A549 (cell line): ENCODE measurements around the gene XPO4.

Experiments used
- CBX2 ChIP-seq: fragments of 200-600 bp; sonication (generic); IDR thresholded peaks from 2 replicates; pipeline ENCODE4 v1.6.1; 2016; ENCODE audit warnings: low read depth, mild to moderate bottlenecking, borderline replicate concordance
- CTCF ChIP-seq: fragments of >200 bp; sonication (Bioruptor Twin); formaldehyde crosslinking; IDR thresholded peaks from 3 replicates; pipeline ENCODE4 v1.5.1; 2016
- JUNB ChIP-seq: fragments of >200 bp; sonication (Bioruptor Twin); formaldehyde crosslinking; IDR thresholded peaks from 2 replicates; pipeline ENCODE4 v1.6.1; 2016
- POLR2A ChIP-seq: IDR thresholded peaks from 2 replicates; pipeline ENCODE4 v1.6.1; 2012; ENCODE audit warnings: mild to moderate bottlenecking, low read length
- TP53 ChIP-seq: fragments of 250-450 bp; sonication (Bioruptor Pico); IDR thresholded peaks from 2 replicates; pipeline ENCODE4 v1.5.0; 2021; ENCODE audit warnings: mild to moderate bottlenecking, moderate library complexity
- TF ChIP-seq, protein P1 (sequence below): IDR thresholded peaks from 2 replicates; pipeline ENCODE4 v1.6.1; 2012

- TF ChIP-seq JUNB, result no peak
- no peak for TF ChIP-seq CTCF
- TF ChIP-seq, protein P1, sequence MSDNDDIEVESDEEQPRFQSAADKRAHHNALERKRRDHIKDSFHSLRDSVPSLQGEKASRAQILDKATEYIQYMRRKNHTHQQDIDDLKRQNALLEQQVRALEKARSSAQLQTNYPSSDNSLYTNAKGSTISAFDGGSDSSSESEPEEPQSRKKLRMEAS, result no peak
- no peak for TF ChIP-seq CBX2
- no peak for TF ChIP-seq POLR2A
- no peak for TF ChIP-seq TP53
Observed at GRCh38 chr13:20787180-20787579, 115.4 kb downstream of the XPO4 start.
